HG02610 (cell line): ENCODE measurements around the gene VRK1.

ENCODE experiments used
- ATAC-seq: cut with Tn5 transposase; IDR thresholded peaks from one replicate; pipeline ENCODE4 v1.9.1; 2021; ENCODE audit warnings: mild to moderate bottlenecking, moderate library complexity; ENCODE audit not compliant: unreplicated experiment

Gene VRK1

DNA sequence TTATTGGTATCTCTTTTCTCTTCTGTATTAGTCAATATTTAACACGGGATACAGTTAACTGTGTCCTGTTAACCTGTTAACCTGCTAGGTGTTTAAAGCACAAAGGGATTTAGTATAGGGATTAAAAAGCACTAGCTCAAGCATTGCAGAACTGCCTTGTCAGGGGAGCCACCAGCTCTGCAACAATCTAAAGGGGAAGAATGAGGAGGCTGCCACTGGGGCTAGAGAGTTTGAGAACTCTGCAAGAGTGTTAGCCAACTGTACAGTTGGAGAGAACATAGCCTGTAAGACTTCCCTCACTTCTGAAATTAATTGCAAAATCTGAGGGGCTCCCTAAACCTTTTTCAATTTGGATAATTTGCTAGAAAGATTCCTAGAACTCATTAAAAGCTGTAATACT is 6.5 kb upstream of the VRK1 start:
- no peak for ATAC-seq

DNA sequence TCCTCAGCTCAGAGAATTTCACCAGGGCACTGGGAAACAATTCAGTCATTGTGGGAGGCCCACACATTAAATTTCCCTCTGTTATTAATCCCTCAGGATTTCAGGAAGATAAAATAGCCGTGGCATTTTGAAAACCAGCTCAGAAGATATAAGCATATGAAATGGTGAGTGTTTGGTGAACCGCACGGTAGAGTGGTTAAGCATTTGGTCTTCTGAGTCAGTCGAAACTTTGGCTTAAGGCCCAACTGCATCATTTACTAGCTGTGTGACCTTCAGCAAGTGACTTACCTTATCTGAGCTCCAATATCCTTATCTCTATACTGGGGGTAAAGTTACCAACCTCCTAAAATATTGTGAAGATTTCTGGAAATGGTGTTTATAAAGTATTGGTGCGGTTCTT is 5.2 kb upstream of the VRK1 start:
- no peak for ATAC-seq

DNA sequence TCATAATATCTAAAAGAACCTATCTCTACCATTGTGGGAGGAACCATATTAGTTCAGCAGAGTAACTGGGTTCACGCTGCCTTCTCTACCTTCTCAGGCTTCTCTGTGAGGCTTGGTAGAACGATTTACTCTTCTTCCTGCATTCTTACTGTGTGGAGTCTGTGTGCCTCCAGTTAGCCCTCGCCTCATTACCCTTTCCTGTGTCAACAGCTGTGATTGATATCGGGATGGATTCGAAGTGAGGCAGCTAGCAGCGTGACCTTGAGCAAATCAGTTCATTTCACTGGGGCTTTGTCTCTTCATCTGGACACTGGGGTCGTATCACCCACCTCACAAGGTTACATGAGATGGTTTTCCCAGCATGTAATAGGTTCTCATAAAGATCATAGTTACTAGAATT is 4.6 kb upstream of the VRK1 start:
- ATAC-seq: no peak

GRCh38 chr14:96793547-96793946 is 3.6 kb upstream of the VRK1 start:
- no peak for ATAC-seq

- no peak for ATAC-seq
These were observed 1.9 kb upstream of the VRK1 start for GRCh38 chr14:96795109-96795828.

DNA sequence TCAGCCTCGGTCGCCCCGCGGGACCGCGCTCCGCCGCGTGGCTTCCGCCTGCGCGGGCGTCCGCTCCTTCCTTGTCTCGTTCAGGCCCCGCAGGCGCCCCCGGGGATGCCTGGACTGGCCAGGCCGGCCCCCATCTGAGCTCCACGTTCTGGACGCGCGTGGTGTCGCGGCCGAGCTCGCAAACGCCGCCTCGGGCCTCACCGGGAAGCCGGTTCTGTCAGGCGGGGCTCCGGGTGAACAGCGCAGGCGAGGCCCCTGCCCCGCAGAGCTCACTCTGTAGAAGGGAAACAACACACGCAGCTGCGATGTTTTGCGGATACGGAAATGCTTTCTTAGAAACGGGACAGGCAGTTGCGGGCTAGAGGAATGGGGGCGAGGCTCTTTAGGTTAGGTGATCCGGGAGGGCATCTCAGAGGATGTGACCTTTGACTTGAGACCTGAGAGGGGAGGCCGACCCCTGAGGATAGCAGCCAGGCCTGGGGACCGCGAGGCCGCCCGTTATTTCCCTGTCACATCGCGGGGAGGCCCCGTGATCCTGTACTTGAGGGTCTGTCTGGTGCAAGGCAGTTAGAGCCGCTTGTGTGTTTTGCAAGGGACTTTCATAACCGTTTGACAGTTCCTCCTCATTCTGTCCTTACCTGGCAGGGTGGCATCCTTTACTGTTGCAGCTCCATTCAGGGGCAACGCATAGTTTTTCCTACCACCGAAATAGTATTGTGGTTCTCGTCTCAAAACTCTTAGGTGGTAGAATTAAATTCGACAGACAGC is 584 bp downstream of the VRK1 start:
- ATAC-seq: peak; percentile 34

DNA sequence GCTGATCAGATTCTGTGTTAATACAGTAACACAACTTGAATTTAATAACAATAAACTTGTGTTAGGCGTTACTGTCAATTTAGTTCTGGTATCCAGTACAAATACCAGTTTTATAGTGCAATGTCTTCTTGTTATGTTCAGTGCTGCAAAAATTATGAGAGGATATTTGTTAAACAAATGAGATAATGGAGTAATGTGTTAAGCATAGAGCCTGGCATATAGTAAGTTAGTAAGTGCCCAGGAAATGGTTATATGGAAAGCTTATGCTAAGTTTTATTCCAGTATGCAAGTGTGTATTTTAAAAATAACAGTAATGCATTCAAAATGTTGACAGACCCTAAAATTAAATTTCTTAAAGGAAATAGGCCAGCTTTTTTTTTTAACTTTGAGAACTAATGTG is 1.8 kb downstream of the VRK1 start:
- ATAC-seq: no peak

DNA sequence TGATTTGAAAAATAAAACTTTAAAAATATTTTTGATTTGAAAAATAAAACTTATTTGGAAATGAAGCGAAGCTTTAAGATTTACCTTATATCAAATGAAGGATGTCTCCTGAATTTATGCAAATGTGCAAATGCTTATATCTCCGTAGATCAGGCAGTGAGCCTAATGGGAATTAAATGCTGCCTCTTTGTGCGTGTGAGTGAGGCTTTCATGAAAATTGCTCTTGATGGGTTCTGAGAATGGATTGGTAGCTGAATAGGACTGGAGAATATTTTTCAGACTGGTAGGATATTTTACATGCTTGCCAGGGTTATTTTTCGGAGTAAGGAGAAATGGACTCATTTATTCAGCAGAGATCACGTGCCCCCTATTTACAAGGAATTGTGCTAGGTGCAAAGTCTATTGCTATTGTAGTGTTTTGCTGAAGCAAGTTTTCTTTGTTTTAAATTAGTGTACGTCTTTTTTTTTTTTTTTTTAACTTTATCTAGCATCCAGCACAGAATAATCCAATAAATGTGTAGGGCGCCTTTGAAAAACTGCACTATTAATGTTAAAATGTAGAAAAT is 2.4 kb downstream of the VRK1 start:
- ATAC-seq: no peak

DNA sequence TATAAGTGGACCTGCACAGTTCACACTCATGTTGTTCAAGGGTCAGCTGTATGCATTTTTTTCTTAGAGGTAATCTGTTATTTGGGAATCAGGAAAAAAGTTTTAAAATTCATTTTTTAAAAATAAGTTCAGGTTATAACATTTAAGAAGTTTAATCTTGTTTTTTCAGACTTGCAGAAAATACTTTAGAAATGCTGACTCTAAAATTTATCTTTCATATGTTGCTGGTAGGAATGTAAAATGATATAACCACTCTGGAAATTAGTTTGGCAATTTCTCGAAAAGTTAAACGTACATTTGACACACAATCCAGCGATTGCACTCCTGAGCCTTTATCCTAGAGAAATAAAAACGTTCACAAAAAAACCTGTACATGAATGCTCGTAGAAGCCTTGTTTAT is 4.7 kb downstream of the VRK1 start:
- ATAC-seq: no peak

DNA sequence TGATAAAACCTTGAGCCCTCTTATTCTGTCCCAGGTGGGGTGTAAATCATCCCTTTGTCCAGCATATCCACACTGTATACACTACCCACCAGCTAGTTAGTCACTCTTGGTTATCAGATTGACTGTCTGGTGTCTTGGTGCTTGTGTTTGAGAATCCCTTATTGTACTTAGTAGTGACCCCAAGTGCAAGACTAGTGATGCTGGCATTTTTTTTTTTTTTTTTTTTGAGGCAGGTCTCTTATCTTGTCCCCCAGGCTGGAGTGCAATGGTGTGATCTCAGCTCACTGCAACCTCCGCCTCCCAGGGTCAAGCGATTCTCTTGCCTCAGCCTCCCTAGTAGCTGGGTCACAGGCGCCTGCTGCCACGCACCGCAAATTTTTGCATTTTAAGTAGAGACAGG is 5.8 kb downstream of the VRK1 start:
- ATAC-seq: no peak

DNA sequence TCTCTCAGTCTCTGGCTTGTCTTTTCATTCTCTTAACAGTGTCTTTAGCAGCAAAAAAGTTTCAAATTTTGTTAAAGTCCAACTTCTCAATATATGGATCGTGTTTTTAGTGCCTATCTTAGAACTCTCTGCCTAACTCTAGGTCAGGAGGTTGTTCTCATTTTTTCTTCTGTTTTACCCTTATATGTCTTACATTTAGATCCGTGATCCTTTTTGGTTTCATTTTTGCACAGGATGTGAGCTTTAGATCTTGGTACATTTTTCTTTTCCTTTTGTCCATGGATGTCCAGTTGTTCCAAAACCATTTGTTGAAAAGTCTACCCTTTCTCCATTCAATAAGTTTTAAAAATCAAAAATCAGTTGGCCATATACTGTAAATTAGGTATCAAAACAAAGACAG is 6.8 kb downstream of the VRK1 start:
- no peak for ATAC-seq

DNA sequence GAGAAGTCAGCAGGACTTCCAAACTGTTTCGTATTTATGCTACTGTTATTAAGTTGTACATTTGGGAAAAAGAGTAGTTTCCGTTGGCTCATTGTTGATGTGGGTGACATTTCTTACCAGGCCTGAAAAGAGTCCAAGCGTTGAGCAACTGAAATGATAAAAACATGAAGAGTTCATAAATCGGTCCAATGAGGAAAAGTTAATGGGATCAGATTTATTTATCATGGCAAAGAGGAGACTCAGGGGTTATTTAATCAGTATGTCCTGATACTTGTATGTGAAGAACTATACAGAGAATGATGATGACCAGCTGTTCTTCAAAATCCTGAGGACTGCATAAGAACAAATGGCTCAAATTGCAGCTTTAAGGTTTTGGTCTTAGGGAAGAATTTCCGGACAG is 7.7 kb downstream of the VRK1 start:
- ATAC-seq: no peak

GRCh38 chr14:96805956-96806355 is 8.8 kb downstream of the VRK1 start:
- ATAC-seq: no peak

DNA sequence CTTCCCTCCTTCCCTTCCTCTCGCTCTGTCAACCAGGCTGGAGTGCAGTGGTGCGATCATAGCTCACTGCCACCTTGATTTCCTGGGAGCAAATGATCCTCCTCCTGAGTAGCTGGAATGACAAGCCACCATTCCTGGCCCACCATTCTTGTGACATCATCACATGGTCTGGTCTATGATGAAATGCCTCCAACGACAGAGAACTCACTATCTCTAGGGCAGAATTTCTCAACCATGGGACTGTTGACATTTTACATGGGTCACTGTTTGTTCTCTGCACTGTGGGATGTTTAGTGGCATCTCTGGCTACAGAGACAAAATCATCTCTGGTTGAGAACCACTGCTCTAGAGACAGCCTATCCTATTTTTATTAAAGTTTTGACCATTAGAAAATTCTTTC is 9.7 kb downstream of the VRK1 start:
- ATAC-seq: no peak

DNA sequence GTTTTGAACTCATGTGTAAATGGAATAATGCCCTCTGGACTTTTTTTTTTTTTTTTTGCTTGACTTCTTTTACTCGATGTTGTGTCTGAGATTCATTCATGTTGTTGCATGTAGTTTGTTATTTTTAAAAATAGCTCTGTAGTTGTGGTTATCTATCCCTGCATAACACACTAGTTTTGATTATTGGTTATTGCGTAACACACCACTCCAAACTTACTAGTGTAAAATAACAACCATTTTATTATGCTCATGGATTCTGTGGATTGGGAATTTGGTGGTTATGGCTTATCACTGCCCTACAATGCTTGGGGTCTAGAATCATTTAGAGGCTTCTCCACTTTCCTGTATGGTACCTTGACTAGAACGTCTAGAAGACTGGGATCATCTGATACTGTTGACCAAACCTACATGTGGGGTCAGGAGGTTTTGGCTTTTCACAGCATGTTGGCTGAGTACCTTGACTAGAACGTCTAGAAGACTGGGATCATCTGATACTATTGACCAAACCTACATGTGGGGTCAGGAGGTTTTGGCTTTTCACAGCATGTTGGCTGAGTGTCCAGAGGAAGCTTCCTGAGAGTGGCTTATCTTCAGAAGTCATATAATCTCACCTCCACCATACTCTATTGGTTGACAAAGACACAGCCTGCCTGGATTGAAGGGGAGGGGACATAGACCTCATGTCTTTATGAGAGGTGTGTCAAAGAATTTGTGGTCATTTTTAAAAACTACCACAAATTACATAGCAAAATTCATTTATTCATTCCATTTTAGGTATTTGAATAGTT is 11.6 kb downstream of the VRK1 start:
- no peak for ATAC-seq

DNA sequence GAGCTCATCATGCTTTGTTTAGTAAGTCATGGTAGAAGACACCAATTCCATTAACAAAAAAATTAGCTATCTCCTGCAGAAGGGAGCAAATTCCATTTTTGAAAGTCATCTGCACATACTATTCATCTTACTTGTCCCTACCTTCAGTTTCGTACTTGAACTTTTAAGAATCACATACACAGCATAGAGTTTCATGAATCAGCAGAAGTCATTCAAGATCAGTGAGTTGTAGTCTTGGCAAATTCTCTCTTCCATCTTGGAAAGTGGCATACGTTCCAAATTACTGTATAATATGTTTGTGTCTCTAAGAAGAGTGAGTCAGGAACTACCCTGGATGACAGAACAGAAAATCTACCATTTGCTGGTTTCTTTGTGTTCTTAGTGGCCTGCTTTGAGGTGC is 14.1 kb downstream of the VRK1 start:
- no peak for ATAC-seq

DNA sequence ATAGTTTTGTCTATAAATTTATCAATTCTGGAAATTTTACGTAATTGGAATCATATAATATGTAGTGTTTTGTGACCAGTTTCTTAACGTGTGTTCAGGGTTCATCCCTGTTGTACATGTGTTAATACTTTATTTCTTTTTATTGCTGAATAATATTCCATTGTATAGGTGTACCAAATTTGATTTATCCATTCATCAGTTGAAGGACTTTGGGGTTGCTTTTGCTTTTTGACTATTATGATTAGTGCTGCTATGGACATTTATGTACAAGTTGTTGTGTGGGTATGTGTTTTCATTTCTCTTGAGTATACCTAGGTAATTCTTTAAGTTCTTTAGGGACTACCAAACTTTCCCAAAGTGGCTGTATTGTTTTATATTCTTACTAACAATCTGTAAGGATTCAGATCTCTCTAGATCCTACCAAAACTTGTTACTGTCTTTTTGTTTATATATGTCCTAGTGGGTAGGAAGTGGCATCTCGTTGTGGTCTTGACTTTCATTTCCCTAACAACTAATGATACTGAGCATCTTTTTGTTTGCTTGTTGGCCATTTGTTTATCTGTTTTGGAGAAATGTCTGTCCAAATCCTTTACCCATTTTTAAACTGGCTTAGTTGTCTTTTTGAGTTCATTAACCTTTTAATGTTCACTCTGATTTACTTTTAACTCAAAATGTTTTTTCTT is 14.9 kb downstream of the VRK1 start:
- ATAC-seq: peak; percentile 85

- ATAC-seq: no peak
These were observed 19.1 kb downstream of the VRK1 start for GRCh38 chr14:96816281-96816680.

DNA sequence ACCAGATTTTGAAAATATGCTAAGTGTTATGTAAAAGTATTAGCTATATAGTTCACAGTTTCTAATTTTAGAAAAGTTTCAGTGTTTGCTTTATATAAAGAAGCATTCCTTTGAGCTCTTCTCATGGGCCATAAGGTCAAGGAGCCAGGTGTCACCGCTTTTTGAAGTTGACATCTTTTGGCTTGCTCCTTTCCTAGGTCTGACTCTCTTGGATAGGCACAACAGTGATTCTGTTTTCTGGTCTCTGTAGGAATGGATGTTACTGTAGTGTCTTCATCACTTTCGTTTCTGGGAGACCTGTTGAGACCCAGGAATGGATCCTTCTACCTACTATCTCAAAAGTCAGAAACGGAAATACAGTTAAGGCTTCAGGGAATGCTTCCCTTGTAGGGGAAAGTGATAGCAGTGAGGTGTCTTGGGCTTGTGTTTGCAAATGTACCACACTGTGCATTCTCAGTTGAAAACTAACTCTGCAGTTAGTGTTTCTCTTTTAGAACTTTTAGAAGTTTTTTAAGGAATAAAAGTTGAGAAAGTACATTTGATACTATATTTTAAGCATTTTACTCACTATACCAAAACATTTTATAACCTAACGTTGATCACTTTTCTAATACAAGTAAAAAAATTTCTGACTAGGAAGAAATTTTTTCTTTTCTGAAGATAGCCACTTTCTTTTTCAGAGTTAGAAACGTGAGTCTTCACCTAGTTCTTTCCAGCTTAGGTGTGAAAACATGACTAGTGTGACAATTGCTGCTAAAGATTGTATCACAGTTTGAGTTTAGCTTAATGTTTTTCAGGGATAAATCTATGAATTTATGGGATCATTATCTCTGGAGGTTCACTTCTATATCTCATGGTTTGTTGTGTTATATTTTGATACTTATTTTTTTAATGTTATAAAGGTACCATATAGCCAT is 20.8 kb downstream of the VRK1 start:
- ATAC-seq: peak; percentile 52

- ATAC-seq: no peak
These were observed 24.3 kb downstream of the VRK1 start for GRCh38 chr14:96821501-96821900.
